ENCODE measurements around the gene GPR153. TPM values are rescaled to one million over a fixed set of nuclear protein-coding genes. Genes with fewer than 3 reads are reported as not detected.

The GPR153 gene
- total and polyA plus RNA-seq, 8 donors, result 0.19 to 5.1 (median 0.93) TPM

GRCh38 chr1:6244401-6245049, 16.4 kb downstream of the GPR153 start:
- Histone ChIP-seq H3K27me3 (peaks cover 0 to 47% (median 10%) of the 10 kb centered on the region in 4 donors), H3K9me3 (no peaks in the 10 kb centered on the region), H3K4me1 (peaks cover 0 to 10% (median 0%) of the 10 kb centered on the region in 3 donors), H3K4me3 (no peak overlapping the region), H3K27ac (no peak overlapping the region), H3K36me3 (no peaks in the 10 kb centered on the region)
- ATAC-seq (no peak), FAIRE-seq (no peak), DNase-seq (peak in 1 of 6 donors; percentile 68)
- 5 to 7% methylated on average over 16 to 24 of the region's 24 CpGs for WGBS, 2 donors
- TF ChIP-seq CTCF (IDR thresholded peaks at IDR 0.05), result no peak
- intact Hi-C loops (cut with DNase I), result loop anchor here in 2 of 3 donors (5.0 to 10.0 kb wide), 3 partner anchors 100 to 190 kb away; no protein-coding TSS in a partner anchor

GRCh38 chr1:6243993-6244392, 16.9 kb downstream of the GPR153 start, which contains the start of gene HES3:
HES3 (plus strand) TSS chr1:6244179; CDS start chr1:6244366, 187 bp downstream.
- no peak for TF ChIP-seq CTCF (IDR thresholded peaks at IDR 0.05)
- Histone ChIP-seq H3K4me1 (peaks cover 0 to 10% (median 0%) of the 10 kb centered on the region in 3 donors), H3K27me3 (peaks cover 0 to 47% (median 10%) of the 10 kb centered on the region in 4 donors), H3K27ac (no peak within 1 kb of the TSS), H3K36me3 (no peaks in the 10 kb centered on the region), H3K4me3 (no peak within 1 kb of the TSS), H3K9me3 (no peaks in the 10 kb centered on the region)
- intact Hi-C loops (cut with DNase I), result loop anchor here in 2 of 3 donors (10.0 kb wide), 2 partner anchors 101 to 189 kb away; no protein-coding TSS in a partner anchor
- ATAC-seq (no peak), DNase-seq (peak in 1 of 6 donors; percentile 78), FAIRE-seq (no peak)
- WGBS, 2 donors, result 6 to 9% methylated on average over 15 to 16 of the region's 16 CpGs

- intact Hi-C loops (cut with DNase I), result loop anchor here in 2 of 3 donors (10.0 kb wide), 2 partner anchors 102 to 188 kb away; no protein-coding TSS in a partner anchor
- ATAC-seq (no peak), FAIRE-seq (no peak), DNase-seq (peak in 1 of 6 donors; percentile 59)
- H3K27ac ChIP-seq, result no peak overlapping the region
- no peaks in the 10 kb centered on the region for H3K36me3 ChIP-seq
- H3K27me3 ChIP-seq, result peaks cover 0 to 47% (median 10%) of the 10 kb centered on the region in 4 donors
- TF ChIP-seq CTCF (IDR thresholded peaks at IDR 0.05), result no peak
- H3K9me3 ChIP-seq, result no peaks in the 10 kb centered on the region
- H3K4me1 ChIP-seq, result peaks cover 0 to 10% (median 0%) of the 10 kb centered on the region in 3 donors
- no peak overlapping the region for H3K4me3 ChIP-seq
- WGBS, 2 donors, result 26 to 30% methylated on average over 20 of the region's 20 CpGs
These were observed 17.7 kb downstream of the GPR153 start for GRCh38 chr1:6243053-6243834.

GRCh38 chr1:6241887-6242740, 18.8 kb downstream of the GPR153 start:
- intact Hi-C loops (cut with DNase I), result loop anchor here in 2 of 3 donors (10.0 kb wide), 2 partner anchors 103 to 187 kb away; no protein-coding TSS in a partner anchor
- Histone ChIP-seq H3K9me3 (no peaks in the 10 kb centered on the region), H3K27me3 (peaks cover 0 to 47% (median 10%) of the 10 kb centered on the region in 4 donors), H3K27ac (no peak overlapping the region), H3K36me3 (no peaks in the 10 kb centered on the region), H3K4me1 (peaks cover 0 to 10% (median 0%) of the 10 kb centered on the region in 3 donors), H3K4me3 (peak overlapping the region in 2 of 4 donors; percentile 4 to 24)
- ATAC-seq (no peak), FAIRE-seq (no peak), DNase-seq (peak in 1 of 6 donors; percentile 69)
- 1 to 2% methylated on average over 85 to 99 of the region's 99 CpGs for WGBS, 2 donors
- TF ChIP-seq CTCF (IDR thresholded peaks at IDR 0.05), result no peak
